ENCODE measurements around the gene DUSP5.
A peak's percentile ranks its signal among the peaks of the same experiment; 100 is the strongest.

The DUSP5 gene

DNA sequence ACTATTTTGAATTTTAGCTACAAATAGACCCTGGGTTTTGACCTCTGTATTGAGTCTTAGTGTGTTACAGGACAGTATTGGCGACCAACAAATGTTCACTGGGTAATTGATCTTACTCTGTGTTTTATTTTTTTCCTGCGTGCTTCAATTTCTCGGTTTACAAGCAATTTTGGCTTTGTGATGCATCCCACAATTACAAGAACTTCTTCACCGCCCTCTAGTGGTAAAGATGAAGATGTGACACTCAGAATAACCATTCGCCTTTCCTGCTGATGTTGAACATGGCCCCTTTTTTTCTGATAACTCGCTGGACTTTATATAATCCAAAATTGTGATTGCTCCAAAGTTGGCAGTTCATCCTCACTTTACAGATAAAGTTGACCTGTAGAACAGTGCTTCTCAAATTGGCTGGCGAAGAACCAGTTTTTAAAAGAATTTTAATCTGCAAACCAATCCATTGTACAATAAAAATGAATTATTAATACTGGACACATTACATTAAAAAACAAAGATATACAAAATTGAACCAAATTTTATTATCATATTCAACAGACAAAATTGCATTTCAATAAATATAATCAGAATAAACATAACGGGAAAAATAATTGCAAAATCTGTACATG is 49.5 kb downstream of the DUSP5 start:
- DNase-seq, result peak; percentile 72

DNA sequence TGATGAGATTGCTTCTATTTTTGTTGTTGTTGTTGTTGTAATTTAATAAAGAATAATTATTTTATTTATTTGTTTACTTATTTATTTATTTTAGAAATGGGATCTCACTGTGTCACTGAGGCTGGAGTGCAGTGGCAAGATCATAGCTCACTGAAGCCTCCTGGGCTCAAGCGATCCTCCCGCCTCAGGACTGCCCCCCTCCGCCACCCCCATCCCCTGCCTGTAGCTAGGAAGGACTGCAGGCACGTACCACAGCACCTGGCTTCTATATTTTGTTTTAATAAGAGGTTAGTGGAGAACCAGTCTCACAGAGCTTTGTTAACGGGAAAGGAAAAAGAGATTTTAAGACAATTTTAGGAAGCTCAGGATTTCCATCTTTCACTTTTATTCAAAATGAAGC is 50.3 kb downstream of the DUSP5 start:
- no peak for DNase-seq

DNA sequence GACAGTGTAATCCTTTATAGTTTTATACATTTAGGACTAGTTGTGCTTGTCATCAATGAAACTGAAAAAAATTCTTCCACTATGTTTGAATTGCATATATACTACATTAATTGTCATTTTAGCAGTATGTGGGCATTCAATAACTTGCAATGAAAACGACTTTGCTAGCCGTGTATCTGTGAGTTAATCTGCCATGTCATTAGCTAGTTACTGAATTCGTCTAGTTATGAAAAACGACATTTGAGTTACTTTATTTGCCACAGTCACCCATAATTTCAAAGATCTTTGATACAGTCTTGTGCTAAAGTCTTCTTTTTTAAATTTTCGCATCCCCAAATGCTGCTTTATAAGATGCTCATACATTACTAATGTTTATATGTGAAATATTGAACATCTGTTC is 51.5 kb downstream of the DUSP5 start:
- no peak for DNase-seq

DNA sequence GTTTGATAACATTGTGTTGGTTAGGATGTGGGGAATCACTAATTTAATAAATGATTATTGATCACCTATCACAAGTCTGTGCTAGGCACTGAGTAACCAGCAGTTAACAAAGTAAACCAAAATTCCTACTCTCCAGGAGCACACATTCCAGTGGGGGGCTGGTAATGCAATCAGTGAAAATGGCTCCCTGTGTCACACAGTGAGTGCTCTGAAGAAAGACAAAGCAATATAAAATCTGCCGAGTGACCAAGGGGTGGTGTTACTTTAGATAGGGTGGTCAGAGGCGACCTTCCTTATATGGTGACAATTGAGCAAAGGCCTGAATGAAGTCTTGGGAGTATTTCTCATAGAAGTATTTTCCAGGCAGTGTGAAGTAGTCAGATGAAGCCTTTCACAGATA is 56.2 kb downstream of the DUSP5 start:
- DNase-seq, result peak; percentile 28

DNA sequence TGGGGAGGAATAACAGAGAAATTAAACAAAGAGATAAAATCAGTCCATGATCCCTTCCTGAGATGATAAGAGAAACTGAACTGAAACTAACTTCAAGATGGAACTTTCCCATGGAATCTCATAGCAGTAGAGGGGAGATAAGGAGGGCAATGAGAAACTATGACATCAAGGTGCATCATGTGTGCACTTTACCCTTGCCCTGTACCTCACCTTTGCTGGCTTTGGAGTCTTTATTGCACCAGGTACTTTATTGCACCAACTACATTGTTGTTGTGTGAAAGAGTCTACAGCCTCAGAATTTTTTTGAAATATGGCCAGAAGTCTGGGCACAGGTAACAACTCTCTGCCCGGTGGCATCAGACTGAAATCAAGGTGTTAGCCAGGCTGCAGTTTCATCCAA is 58.6 kb downstream of the DUSP5 start:
- DNase-seq, result no peak

DNA sequence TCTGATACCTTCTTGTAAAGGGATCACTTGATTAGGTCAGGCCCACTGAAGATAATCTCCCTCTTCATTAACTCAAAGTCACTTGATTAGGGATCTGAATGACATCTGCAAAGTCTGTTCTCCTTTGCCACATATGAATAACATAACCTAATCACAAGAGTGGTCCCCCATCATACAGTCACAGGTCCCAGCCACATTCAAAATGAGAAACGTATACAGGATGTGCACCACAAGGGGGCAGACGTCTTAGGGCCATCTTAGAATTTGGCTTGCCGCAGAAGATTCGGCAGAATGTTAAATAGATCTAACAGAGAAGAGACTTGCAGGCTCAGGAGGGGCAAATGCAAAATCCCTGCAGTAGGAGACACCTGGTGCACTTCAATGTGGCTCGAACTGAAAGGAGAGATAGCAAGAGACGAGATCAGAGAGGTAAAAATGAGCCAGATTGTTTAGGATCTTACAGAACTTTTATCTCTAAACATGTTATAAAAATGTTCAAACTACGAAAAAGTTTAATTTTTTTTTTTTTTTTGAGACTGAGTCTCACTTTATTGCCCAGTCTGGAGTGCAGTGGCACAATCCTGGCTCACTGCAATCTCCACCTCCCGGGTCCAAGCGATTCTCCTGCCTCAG is 59.4 kb downstream of the DUSP5 start:
- DNase-seq, result peak; percentile 65

DNA sequence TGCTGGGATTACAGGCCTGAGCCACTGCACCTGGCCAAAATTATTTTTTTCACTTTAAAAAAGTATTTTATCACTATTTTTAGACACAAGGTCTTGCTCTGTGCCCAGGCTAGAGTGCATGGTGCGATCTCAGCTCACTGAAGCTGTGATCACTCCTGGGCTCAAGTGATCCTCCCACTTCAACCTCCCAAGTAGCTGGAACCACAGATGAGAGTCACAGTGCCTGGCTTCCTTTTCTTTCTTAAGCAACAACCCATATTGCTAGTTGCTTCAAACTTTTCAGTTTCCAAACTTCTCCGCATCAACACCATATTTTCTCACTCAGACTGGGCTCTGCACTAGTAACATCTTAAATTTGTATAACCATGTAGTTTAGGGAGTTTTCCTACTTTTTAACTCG is 60.3 kb downstream of the DUSP5 start:
- no peak for DNase-seq

DNA sequence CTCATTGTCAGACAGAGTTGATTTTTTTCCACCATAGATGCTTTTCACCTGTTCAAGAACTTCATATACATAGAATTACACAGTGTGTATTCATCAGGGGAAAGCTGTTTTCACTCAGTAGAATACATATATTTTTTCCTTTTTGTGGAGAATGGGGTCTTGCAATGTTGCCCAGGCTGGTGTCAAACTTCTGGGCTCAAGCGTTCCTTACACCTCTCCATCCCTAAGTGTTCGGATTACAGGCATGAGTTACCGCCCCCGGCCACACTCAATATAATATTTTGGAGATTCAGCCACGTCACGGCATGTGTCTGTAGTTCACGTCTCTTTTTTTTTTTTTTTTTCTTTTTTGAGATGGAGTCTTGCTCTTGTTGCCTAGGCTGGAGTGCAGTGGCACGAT is 62.3 kb downstream of the DUSP5 start:
- DNase-seq, result no peak

Measured in fibroblast of skin of scalp (primary cell).